Neural progenitor cell (in vitro differentiated cells): ENCODE results near the gene RTP5.

ENCODE experiments used
- EZH2 ChIP-seq: fragments of 200-600 bp; sonication (generic); IDR thresholded peaks from 2 replicates; pipeline ENCODE4 v1.6.1; 2017; ENCODE audit warnings: antibody characterized with exemption, mild to moderate bottlenecking, moderate library complexity
- TF ChIP-seq, protein P1 (sequence below): fragments of 200-600 bp; sonication (generic); IDR thresholded peaks from 2 replicates; pipeline ENCODE4 v1.5.1; 2017; ENCODE audit warnings: antibody characterized with exemption, mild to moderate bottlenecking

- TF ChIP-seq, protein P1, sequence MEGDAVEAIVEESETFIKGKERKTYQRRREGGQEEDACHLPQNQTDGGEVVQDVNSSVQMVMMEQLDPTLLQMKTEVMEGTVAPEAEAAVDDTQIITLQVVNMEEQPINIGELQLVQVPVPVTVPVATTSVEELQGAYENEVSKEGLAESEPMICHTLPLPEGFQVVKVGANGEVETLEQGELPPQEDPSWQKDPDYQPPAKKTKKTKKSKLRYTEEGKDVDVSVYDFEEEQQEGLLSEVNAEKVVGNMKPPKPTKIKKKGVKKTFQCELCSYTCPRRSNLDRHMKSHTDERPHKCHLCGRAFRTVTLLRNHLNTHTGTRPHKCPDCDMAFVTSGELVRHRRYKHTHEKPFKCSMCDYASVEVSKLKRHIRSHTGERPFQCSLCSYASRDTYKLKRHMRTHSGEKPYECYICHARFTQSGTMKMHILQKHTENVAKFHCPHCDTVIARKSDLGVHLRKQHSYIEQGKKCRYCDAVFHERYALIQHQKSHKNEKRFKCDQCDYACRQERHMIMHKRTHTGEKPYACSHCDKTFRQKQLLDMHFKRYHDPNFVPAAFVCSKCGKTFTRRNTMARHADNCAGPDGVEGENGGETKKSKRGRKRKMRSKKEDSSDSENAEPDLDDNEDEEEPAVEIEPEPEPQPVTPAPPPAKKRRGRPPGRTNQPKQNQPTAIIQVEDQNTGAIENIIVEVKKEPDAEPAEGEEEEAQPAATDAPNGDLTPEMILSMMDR: no peak
- no peak for TF ChIP-seq EZH2
These were observed 27.5 kb upstream of the RTP5 start for GRCh38 chr2:241842067-241842415.
